HepG2 (cell line): ENCODE data around the gene PADI1. TPM values are rescaled to one million over a fixed set of nuclear protein-coding genes. Genes with fewer than 3 reads are reported as not detected.
A peak's percentile ranks its signal among the peaks of the same experiment; 100 is the strongest.

Source experiments
- ATAC-seq: fragments of 200-7000 bp; cut with Tn5 transposase; 3 replicates; pipeline ENCODE4 v1.9.1; 2020; ENCODE audit warnings: mild to moderate bottlenecking, moderate library complexity
- BruUV-seq: library from RNA; stranded (reverse); fragments of 400-500 nt; replicated peaks from 2 replicates; lab custom pipeline; 2021; lab: Mats Ljungman, UMichigan
- CTCF ChIA-PET: fragments of 300-600 bp; formaldehyde crosslinking; extraction: SDS; loops from one replicate; lab custom pipeline; 2021; ENCODE audit warnings: low total read pairs, inconsistent platforms, low intra/inter-chr PET ratio; lab: Yijun Ruan, JAX
- POLR2A ChIA-PET: fragments of 350-600 bp; sonication (Branson Sonifier 250); formaldehyde crosslinking; loops from one replicate; lab custom pipeline; 2020; ENCODE audit warnings: antibody characterized with exemption, inconsistent platforms; lab: Yijun Ruan, JAX
- DNase-seq: peaks from one replicate; pipeline ENCODE4 v3.0.0-alpha.2; 2015; ENCODE audit warnings: low spot score
- FAIRE-seq: peaks from 3 replicates; lab custom pipeline; 2011; peaks lifted over from hg19 to GRCh38; lab: Jason Lieb, UNC
- H2AFZ ChIP-seq: one replicate; pipeline ENCODE4 v1.6.1; 2011; ENCODE audit warnings: low read length, inconsistent platforms
- H3K27ac ChIP-seq: fragments of 300-600 bp; 3 replicates; pipeline ENCODE4 v1.8.0; 2011; ENCODE audit warnings: mixed run types, mild to moderate bottlenecking, mixed read lengths, low read length, inconsistent platforms; ENCODE audit not compliant: insufficient read depth; ENCODE audit errors: extremely low read length
- H3K27me3 ChIP-seq, 2 experiments: fragments of 200-600 bp in 1 of 2; 2 replicates in 1 of 2; 3 replicates in 1 of 2; pipeline versions ENCODE4 v1.6.0 to v1.8.0; 2011; ENCODE audit warnings: low read length in 2 of 2, mild to moderate bottlenecking in 2 of 2, moderate library complexity in 2 of 2, inconsistent platforms in 1 of 2; ENCODE audit not compliant: insufficient read depth in 2 of 2, control insufficient read depth in 1 of 2
- H3K36me3 ChIP-seq, 2 experiments: fragments of 200-600 bp in 1 of 2; replicated peaks in 1 of 2; 2 replicates in 1 of 2; 3 replicates in 1 of 2; pipeline versions ENCODE4 v1.5.1 to v1.8.0; 2011; ENCODE audit warnings: low read length in 2 of 2, inconsistent platforms in 1 of 2; ENCODE audit not compliant: insufficient read depth in 2 of 2, control insufficient read depth in 1 of 2
- H3K4me1 ChIP-seq: 2 replicates; pipeline ENCODE4 v1.5.1; 2012; ENCODE audit warnings: low read length, inconsistent platforms; ENCODE audit not compliant: insufficient read depth
- H3K4me2 ChIP-seq: 2 replicates; pipeline ENCODE4 v1.6.0; 2011; ENCODE audit warnings: low read depth, low read length, inconsistent platforms
- H3K4me3 ChIP-seq, 3 experiments: fragments of 200-600 bp in 1 of 3; sonication (generic), shearing (Covaris generic) in 1 of 3; replicated peaks in 1 of 3; 2 replicates each; pipeline ENCODE4 v1.5.1; 2011 to 2016; ENCODE audit warnings: low read length in 3 of 3, inconsistent platforms in 2 of 3, low read depth in 2 of 3, mild to moderate bottlenecking in 2 of 3, control low read depth in 1 of 3, mixed read lengths in 1 of 3; ENCODE audit not compliant: insufficient read depth in 1 of 3
- H3K79me2 ChIP-seq: one replicate; pipeline ENCODE4 v1.6.1; 2011; ENCODE audit warnings: low read length, inconsistent platforms; ENCODE audit not compliant: insufficient read depth
- H3K9ac ChIP-seq: 2 replicates; pipeline ENCODE4 v1.6.0; 2011; ENCODE audit warnings: mild to moderate bottlenecking, low read depth, low read length, inconsistent platforms; ENCODE audit not compliant: insufficient read depth
- H3K9me3 ChIP-seq: 2 replicates; pipeline ENCODE4 v1.5.1; 2012; ENCODE audit warnings: mild to moderate bottlenecking, low read length
- H4K20me1 ChIP-seq: 2 replicates; pipeline ENCODE4 v1.6.0; 2011; ENCODE audit warnings: inconsistent platforms, mild to moderate bottlenecking, low read length, moderate library complexity; ENCODE audit not compliant: insufficient read depth
- GABPA ChIP-seq, 2 experiments: IDR thresholded peaks; 2 replicates each; pipeline ENCODE4 v1.6.1; 2011 to 2016; ENCODE audit warnings: low read depth in 2 of 2, low read length in 1 of 2, missing biosample characterization in 1 of 2, missing genetic modification characterization in 1 of 2
- RAD51 ChIP-seq: fragments of 450-650 bp; IDR thresholded peaks from 2 replicates; pipeline ENCODE4 v1.6.1; 2016; ENCODE audit warnings: borderline replicate concordance
- SMARCE1 ChIP-seq: fragments of 450-650 bp; IDR thresholded peaks from 2 replicates; pipeline ENCODE4 v1.6.1; 2017; ENCODE audit warnings: borderline replicate concordance
- SSRP1 ChIP-seq: IDR thresholded peaks from 2 replicates; pipeline ENCODE4 v1.6.1; 2016; ENCODE audit warnings: control low read depth
- THAP11 ChIP-seq: IDR thresholded peaks from 2 replicates; pipeline ENCODE4 v1.6.1; 2016; ENCODE audit warnings: missing biosample characterization, missing genetic modification reagents
- USF2 ChIP-seq, 2 experiments: sonication (generic) in 1 of 2; formaldehyde crosslinking in 1 of 2; IDR thresholded peaks; 2 replicates each; pipeline versions ENCODE4 v1.5.1 to v1.6.1; 2011 to 2020; ENCODE audit warnings: borderline replicate concordance in 1 of 2, low read depth in 1 of 2, low read length in 1 of 2, mild to moderate bottlenecking in 1 of 2, missing genetic modification reagents in 1 of 2, moderate library complexity in 1 of 2
- ZFP91 ChIP-seq: sonication (generic); formaldehyde crosslinking; IDR thresholded peaks from 2 replicates; pipeline ENCODE4 v1.9.0; 2022; ENCODE audit warnings: missing genetic modification reagents, mild to moderate bottlenecking, borderline replicate concordance
- ZNF143 ChIP-seq: sonication (generic); formaldehyde crosslinking; IDR thresholded peaks from 2 replicates; pipeline ENCODE4 v1.4.0; 2020; ENCODE audit warnings: missing genetic modification reagents
- ZNF225 ChIP-seq: sonication (generic); formaldehyde crosslinking; IDR thresholded peaks from 2 replicates; pipeline ENCODE4 v1.4.0; 2020; ENCODE audit warnings: mild to moderate bottlenecking, missing genetic modification reagents
- WGBS: methylation state at CpG from one replicate; pipeline ENCODE4 v1.1.6; 2017; ENCODE audit warnings: low lambda C conversion rate; 5-methylcytosine and 5-hydroxymethylcytosine counted together
- in situ Hi-C: cut with HindIII; loops from 2 replicates; pipeline ENCODE4 v1.10.0; 2017; ENCODE audit warnings: low pct_unique_long_range_greater_than_20kb; ENCODE audit not compliant: extremely low pct_ligation_motif_present
- intact Hi-C: fragments of 100-400 bp; cut with micrococcal nuclease; formaldehyde crosslinking; loops from one replicate; pipeline ENCODE4 v1.10.0; 2022; ENCODE audit not compliant: unreplicated experiment
- polyA plus RNA-seq, 8 experiments: library from polyadenylated mRNA; depleted of rRNA in 3 of 8; stranded (reverse) in 7 of 8; unstranded in 1 of 8; fragments of >200 nt; fragmentation: Illumina TruSeq in 4 of 8; extraction: Trizol in 4 of 8; gene quantifications; 2 replicates each; pipeline versions ENCODE4 v1.2.1 to v1.2.3, GENCODE V29; 2011 to 2016; ENCODE audit warnings: low read depth in 4 of 8, missing spikeins in 1 of 8, mixed read lengths in 1 of 8; ENCODE audit not compliant: insufficient read depth in 1 of 8
- total RNA-seq, 5 experiments: library from RNA; depleted of rRNA; stranded (reverse); fragments of >200 nt; fragmentation: Illumina TruSeq; extraction: Trizol; gene quantifications; 2 replicates each; pipeline ENCODE4 v1.2.3, GENCODE V29; 2016; ENCODE audit warnings: low read depth in 1 of 5

PADI1 gene
- total and polyA plus RNA-seq, 2 of the 13 experiments (the other 11 are each of a cell fraction or from before 2014, with no cell fraction given), result not detected

GRCh38 chr1:17161137-17161740 lies 43.7 kb upstream of the PADI1 start:
- ChIA-PET CTCF (no interaction called here), POLR2A (no interaction called here)
- Histone ChIP-seq H3K36me3 (no peaks in the 10 kb centered on the region), H3K9ac (no peak overlapping the region), H2AFZ (no peak overlapping the region), H3K27ac (no peak overlapping the region), H3K4me3 (no peak overlapping the region), H3K27me3 (0 out of 5 replicates have a peak, but pooled peaks cover 2 to 8% of the 10 kb centered on the region in 2 experiments), H3K79me2 (no peaks in the 10 kb centered on the region), H3K9me3 (no peaks in the 10 kb centered on the region), H3K4me2 (no peak overlapping the region), H4K20me1 (no peaks in the 10 kb centered on the region), H3K4me1 (no peaks in the 10 kb centered on the region)
- TF ChIP-seq ZFP91 (CRISPR knock-in tag) (no peak), THAP11 (CRISPR knock-in tag) (peak; percentile 76), ZNF143 (CRISPR knock-in tag) (peak; percentile 75), GABPA (IDR thresholded peaks at IDR 0.05; ENCODE audit: low read depth, low read length) (no peak), GABPA (CRISPR knock-in tag; IDR thresholded peaks at IDR 0.05; ENCODE audit: low read depth) (0 out of 2 replicates have a peak, but pooled peaks have one; percentile 31), USF2 (IDR thresholded peaks at IDR 0.05; ENCODE audit: low read depth, low read length) (peak; percentile 35; the same call in 1 of the 2 replicates), USF2 (CRISPR knock-in tag; IDR thresholded peaks at IDR 0.05; ENCODE audit: borderline replicate concordance) (no peak), RAD51 (peak; percentile 31; the same call in 1 of the 2 replicates), SMARCE1 (no peak), ZNF225 (CRISPR knock-in tag) (no peak), SSRP1 (no peak)
- intact Hi-C loops, result no loop called here
- FAIRE-seq (no peak), ATAC-seq (no peak), DNase-seq (no peak)
- in situ Hi-C loops, result no loop called here
- WGBS, result 33% methylated on average over 3 of the region's 3 CpGs
- BruUV-seq, result no TSS peak
